SK-N-SH (cell line): ENCODE data around the gene FNDC3B. TPM values are rescaled to one million over a fixed set of nuclear protein-coding genes. Genes with fewer than 3 reads are reported as not detected.

Experiments used
- CTCF ChIA-PET: fragments of 300-600, 350-600 bp; formaldehyde crosslinking; extraction: SDS; loops from one replicate; lab custom pipeline; 2021; lab: Yijun Ruan, JAX
- POLR2A ChIA-PET: fragments of 350-600 bp; sonication (Branson Sonifier 250); formaldehyde crosslinking; extraction: SDS; loops from one replicate; lab custom pipeline; 2020; ENCODE audit warnings: antibody characterized with exemption, inconsistent platforms; lab: Yijun Ruan, JAX
- DNase-seq: peaks from one replicate; pipeline ENCODE4 v3.0.0; 2012
- H2AFZ ChIP-seq: fragments of 200-600 bp; sonication (generic); 2 replicates; pipeline ENCODE4 v1.8.1; 2016; ENCODE audit warnings: antibody characterized with exemption, mild to moderate bottlenecking, low read depth
- H3F3A ChIP-seq: fragments of 200-600 bp; sonication (generic); replicated peaks from 2 replicates; pipeline ENCODE3; 2016; ENCODE audit warnings: antibody characterized with exemption, mild to moderate bottlenecking; ENCODE audit not compliant: insufficient read depth
- H3K27ac ChIP-seq, 2 experiments: fragments of 200-500 bp in 1 of 2; fragments of 200-600 bp in 1 of 2; sonication (Bioruptor generic) in 1 of 2; sonication (generic), shearing (Covaris generic) in 1 of 2; 2 replicates each; pipeline versions ENCODE4 v1.5.1 to v1.6.1; 2014 to 2016; ENCODE audit warnings: low read depth in 2 of 2, inconsistent platforms in 1 of 2, low read length in 1 of 2, mild to moderate bottlenecking in 1 of 2, mixed read lengths in 1 of 2
- H3K27me3 ChIP-seq: fragments of 200-600 bp; sonication (generic), shearing (Covaris generic); 2 replicates; pipeline ENCODE4 v1.6.1; 2016; ENCODE audit warnings: mixed run types; ENCODE audit not compliant: insufficient read depth
- H3K36me3 ChIP-seq, 2 experiments: fragments of 200-500 bp in 1 of 2; fragments of 200-600 bp in 1 of 2; sonication (Bioruptor generic) in 1 of 2; sonication (generic) in 1 of 2; replicated peaks in 1 of 2; 2 replicates each; pipeline versions ENCODE3 to v1.5.1; 2014 to 2016; ENCODE audit warnings: low read length in 1 of 2, mild to moderate bottlenecking in 1 of 2; ENCODE audit not compliant: insufficient read depth in 2 of 2, control insufficient read depth in 1 of 2
- H3K4me1 ChIP-seq, 2 experiments: fragments of 200-500 bp in 1 of 2; fragments of 200-600 bp in 1 of 2; sonication (Bioruptor generic) in 1 of 2; sonication (generic), shearing (Covaris generic) in 1 of 2; 2 replicates each; pipeline versions ENCODE4 v1.5.1 to v1.6.1; 2014 to 2016; ENCODE audit warnings: low read depth in 1 of 2, low read length in 1 of 2, mixed run types in 1 of 2; ENCODE audit not compliant: insufficient read depth in 2 of 2, control insufficient read depth in 1 of 2
- H3K4me2 ChIP-seq: fragments of 200-600 bp; sonication (generic), shearing (Covaris generic); 2 replicates; pipeline ENCODE4 v1.6.1; 2017; ENCODE audit warnings: mixed run types
- H3K4me3 ChIP-seq, 2 experiments: fragments of 200-500 bp in 1 of 2; fragments of 200-600 bp in 1 of 2; sonication (Bioruptor generic) in 1 of 2; sonication (generic), shearing (Covaris generic) in 1 of 2; 2 replicates each; pipeline versions ENCODE4 v1.5.1 to v1.8.1; 2014 to 2016; ENCODE audit warnings: low read depth in 2 of 2, inconsistent platforms in 1 of 2, low read length in 1 of 2, mild to moderate bottlenecking in 1 of 2, mixed read lengths in 1 of 2, moderate library complexity in 1 of 2
- H3K79me2 ChIP-seq: fragments of 200-600 bp; sonication (generic); 2 replicates; pipeline ENCODE4 v1.8.1; 2017; ENCODE audit warnings: mild to moderate bottlenecking; ENCODE audit not compliant: insufficient read depth
- H3K9ac ChIP-seq: fragments of 200-600 bp; sonication (generic); 2 replicates; pipeline ENCODE4 v1.6.1; 2017; ENCODE audit warnings: mixed run types
- H3K9me2 ChIP-seq: fragments of 200-600 bp; sonication (generic); 2 replicates; pipeline ENCODE4 v1.6.1; 2017; ENCODE audit warnings: mixed run types
- H3K9me3 ChIP-seq: fragments of 200-600 bp; sonication (generic); 2 replicates; pipeline ENCODE4 v1.6.1; 2017; ENCODE audit warnings: mixed run types, mild to moderate bottlenecking, moderate library complexity
- H4K20me1 ChIP-seq: fragments of 200-600 bp; sonication (generic); 2 replicates; pipeline ENCODE4 v1.6.1; 2017; ENCODE audit warnings: mild to moderate bottlenecking, mixed run types; ENCODE audit not compliant: insufficient read depth
- ELF1 ChIP-seq: IDR thresholded peaks from 2 replicates; pipeline ENCODE4 v1.4.0; 2012
- EP300 ChIP-seq, 2 experiments: IDR thresholded peaks; 2 replicates each; pipeline versions ENCODE4 v1.4.0 to v1.6.1; 2012; ENCODE audit warnings: borderline replicate concordance in 1 of 2, low read depth in 1 of 2, low read length in 1 of 2
- EZH2phosphoT487 ChIP-seq: fragments of 200-600 bp; sonication (generic); IDR thresholded peaks from 2 replicates; pipeline ENCODE4 v1.6.1; 2017; ENCODE audit warnings: low read depth, mixed run types, mild to moderate bottlenecking, antibody characterized with exemption, moderate library complexity, borderline replicate concordance
- FOXJ3 ChIP-seq: sonication (generic); formaldehyde crosslinking; IDR thresholded peaks from 2 replicates; pipeline ENCODE4 v1.5.1; 2020; ENCODE audit warnings: mild to moderate bottlenecking, missing genetic modification reagents
- MAX ChIP-seq: IDR thresholded peaks from 2 replicates; pipeline ENCODE4 v1.4.0; 2012; ENCODE audit warnings: low read depth
- MXI1 ChIP-seq: IDR thresholded peaks from 2 replicates; pipeline ENCODE4 v1.6.1; 2012; ENCODE audit warnings: mild to moderate bottlenecking, low read depth, low read length, improper control_type of control experiment
- RAD21 ChIP-seq: IDR thresholded peaks from 2 replicates; pipeline ENCODE4 v1.6.1; 2012; ENCODE audit warnings: mild to moderate bottlenecking, low read length
- RFX5 ChIP-seq: IDR thresholded peaks from 2 replicates; pipeline ENCODE4 v1.6.1; 2012; ENCODE audit warnings: mild to moderate bottlenecking, improper control_type of control experiment, low read length
- SMC3 ChIP-seq: IDR thresholded peaks from 2 replicates; pipeline ENCODE4 v1.6.1; 2012; ENCODE audit warnings: low read depth, low read length, improper control_type of control experiment
- TEAD4 ChIP-seq: IDR thresholded peaks from 2 replicates; pipeline ENCODE4 v1.4.0; 2012; ENCODE audit warnings: mild to moderate bottlenecking, borderline replicate concordance; ENCODE audit not compliant: insufficient read depth
- YY1 ChIP-seq: IDR thresholded peaks from 2 replicates; pipeline ENCODE4 v1.4.0; 2012; ENCODE audit warnings: low read depth, mild to moderate bottlenecking
- polyA plus RNA-seq, 3 experiments: library from polyadenylated mRNA; depleted of rRNA; stranded (reverse); fragments of >200 nt; gene quantifications; 2 replicates each; pipeline ENCODE4 v1.2.3, GENCODE V29; 2012
- TF ChIP-seq, protein P1 (sequence below): fragments of 150-350 bp; IDR thresholded peaks from 2 replicates; pipeline ENCODE4 v1.6.1; 2016; ENCODE audit warnings: mild to moderate bottlenecking, low read depth, low read length
- TF ChIP-seq, protein P2 (sequence below): IDR thresholded peaks from 2 replicates; pipeline ENCODE4 v1.4.0; 2012; ENCODE audit warnings: low read depth, borderline replicate concordance
- TF ChIP-seq, protein P3 (sequence below): IDR thresholded peaks from 2 replicates; pipeline ENCODE4 v1.6.1; 2012; ENCODE audit warnings: mild to moderate bottlenecking, low read depth, low read length, moderate library complexity

The FNDC3B gene
- polyA plus RNA-seq, 1 of the 3 experiments (the other 2 are of a cell fraction), result 10.4 TPM

DNA sequence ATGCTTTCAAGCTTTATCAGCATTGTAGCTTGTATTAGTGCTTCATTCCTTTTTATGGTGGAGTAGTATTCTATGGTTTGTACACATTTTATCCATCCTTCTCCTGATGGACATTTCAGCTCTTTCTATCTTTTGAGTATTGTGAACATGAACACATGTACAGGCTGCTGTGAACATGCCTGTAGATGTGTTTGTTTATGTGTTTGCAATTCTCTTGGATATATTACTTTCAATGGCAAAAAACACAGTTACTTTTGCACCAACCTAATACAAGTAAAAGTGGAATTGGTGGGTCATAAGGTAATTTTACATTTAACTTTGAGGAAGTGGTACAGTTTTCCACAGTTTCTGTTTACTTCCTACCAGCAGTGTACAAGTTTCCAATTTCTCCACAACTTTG, 180.4 kb downstream of the FNDC3B start:
- H3K4me3 ChIP-seq, result no peak overlapping the region
- peaks cover 0 to 3% of the 10 kb centered on the region in 2 experiments for H3K36me3 ChIP-seq
- peaks cover 34% of the 10 kb centered on the region for H3F3A ChIP-seq
- no peaks in the 10 kb centered on the region for H3K27me3 ChIP-seq
- H4K20me1 ChIP-seq, result peaks cover 32% of the 10 kb centered on the region
- no peak overlapping the region for H3K27ac ChIP-seq
- H2AFZ ChIP-seq, result no peak overlapping the region
- POLR2A ChIA-PET, result no interaction called here
- no peaks in the 10 kb centered on the region for H3K9me2 ChIP-seq
- no peak for TF ChIP-seq SMC3
- no peak for TF ChIP-seq MXI1
- no peak for TF ChIP-seq TEAD4
- TF ChIP-seq ELF1, result no peak
- no peak for TF ChIP-seq YY1
- no peak for TF ChIP-seq EZH2phosphoT487
- no peak for TF ChIP-seq MAX
- TF ChIP-seq, protein P1, sequence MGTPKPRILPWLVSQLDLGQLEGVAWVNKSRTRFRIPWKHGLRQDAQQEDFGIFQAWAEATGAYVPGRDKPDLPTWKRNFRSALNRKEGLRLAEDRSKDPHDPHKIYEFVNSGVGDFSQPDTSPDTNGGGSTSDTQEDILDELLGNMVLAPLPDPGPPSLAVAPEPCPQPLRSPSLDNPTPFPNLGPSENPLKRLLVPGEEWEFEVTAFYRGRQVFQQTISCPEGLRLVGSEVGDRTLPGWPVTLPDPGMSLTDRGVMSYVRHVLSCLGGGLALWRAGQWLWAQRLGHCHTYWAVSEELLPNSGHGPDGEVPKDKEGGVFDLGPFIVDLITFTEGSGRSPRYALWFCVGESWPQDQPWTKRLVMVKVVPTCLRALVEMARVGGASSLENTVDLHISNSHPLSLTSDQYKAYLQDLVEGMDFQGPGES, result no peak
- no peak for TF ChIP-seq RAD21
- TF ChIP-seq EP300 (IDR thresholded peaks at IDR 0.05; ENCODE audit: borderline replicate concordance in 1 of 2, low read depth in 1 of 2, low read length in 1 of 2), result no peak
- TF ChIP-seq RFX5, result no peak
- TF ChIP-seq FOXJ3 (CRISPR knock-in tag), result no peak
- TF ChIP-seq, protein P2, sequence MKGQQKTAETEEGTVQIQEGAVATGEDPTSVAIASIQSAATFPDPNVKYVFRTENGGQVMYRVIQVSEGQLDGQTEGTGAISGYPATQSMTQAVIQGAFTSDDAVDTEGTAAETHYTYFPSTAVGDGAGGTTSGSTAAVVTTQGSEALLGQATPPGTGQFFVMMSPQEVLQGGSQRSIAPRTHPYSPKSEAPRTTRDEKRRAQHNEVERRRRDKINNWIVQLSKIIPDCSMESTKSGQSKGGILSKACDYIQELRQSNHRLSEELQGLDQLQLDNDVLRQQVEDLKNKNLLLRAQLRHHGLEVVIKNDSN, result no peak
- TF ChIP-seq, protein P3, sequence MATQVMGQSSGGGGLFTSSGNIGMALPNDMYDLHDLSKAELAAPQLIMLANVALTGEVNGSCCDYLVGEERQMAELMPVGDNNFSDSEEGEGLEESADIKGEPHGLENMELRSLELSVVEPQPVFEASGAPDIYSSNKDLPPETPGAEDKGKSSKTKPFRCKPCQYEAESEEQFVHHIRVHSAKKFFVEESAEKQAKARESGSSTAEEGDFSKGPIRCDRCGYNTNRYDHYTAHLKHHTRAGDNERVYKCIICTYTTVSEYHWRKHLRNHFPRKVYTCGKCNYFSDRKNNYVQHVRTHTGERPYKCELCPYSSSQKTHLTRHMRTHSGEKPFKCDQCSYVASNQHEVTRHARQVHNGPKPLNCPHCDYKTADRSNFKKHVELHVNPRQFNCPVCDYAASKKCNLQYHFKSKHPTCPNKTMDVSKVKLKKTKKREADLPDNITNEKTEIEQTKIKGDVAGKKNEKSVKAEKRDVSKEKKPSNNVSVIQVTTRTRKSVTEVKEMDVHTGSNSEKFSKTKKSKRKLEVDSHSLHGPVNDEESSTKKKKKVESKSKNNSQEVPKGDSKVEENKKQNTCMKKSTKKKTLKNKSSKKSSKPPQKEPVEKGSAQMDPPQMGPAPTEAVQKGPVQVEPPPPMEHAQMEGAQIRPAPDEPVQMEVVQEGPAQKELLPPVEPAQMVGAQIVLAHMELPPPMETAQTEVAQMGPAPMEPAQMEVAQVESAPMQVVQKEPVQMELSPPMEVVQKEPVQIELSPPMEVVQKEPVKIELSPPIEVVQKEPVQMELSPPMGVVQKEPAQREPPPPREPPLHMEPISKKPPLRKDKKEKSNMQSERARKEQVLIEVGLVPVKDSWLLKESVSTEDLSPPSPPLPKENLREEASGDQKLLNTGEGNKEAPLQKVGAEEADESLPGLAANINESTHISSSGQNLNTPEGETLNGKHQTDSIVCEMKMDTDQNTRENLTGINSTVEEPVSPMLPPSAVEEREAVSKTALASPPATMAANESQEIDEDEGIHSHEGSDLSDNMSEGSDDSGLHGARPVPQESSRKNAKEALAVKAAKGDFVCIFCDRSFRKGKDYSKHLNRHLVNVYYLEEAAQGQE, result no peak
- no peak overlapping the region for H3K4me2 ChIP-seq
- peaks cover 17 to 40% of the 10 kb centered on the region in 2 experiments for H3K4me1 ChIP-seq
- no peak overlapping the region for H3K9ac ChIP-seq
- DNase-seq, result no peak
- H3K79me2 ChIP-seq, result peaks cover 95% of the 10 kb centered on the region
- CTCF ChIA-PET, result interaction anchor here (0.9 kb wide), 1 partner anchor 122 kb away, joined by 3 read pairs; no protein-coding TSS in a partner anchor
- no peaks in the 10 kb centered on the region for H3K9me3 ChIP-seq
